Measurements from ENCODE around the gene PRKCH. TPM values are rescaled to one million over a fixed set of nuclear protein-coding genes. Genes with fewer than 3 reads are reported as not detected.

PRKCH gene
- total RNA-seq, 3 donors from 2014 or later, result 12.3 to 15.4 (median 14.8) TPM

DNA sequence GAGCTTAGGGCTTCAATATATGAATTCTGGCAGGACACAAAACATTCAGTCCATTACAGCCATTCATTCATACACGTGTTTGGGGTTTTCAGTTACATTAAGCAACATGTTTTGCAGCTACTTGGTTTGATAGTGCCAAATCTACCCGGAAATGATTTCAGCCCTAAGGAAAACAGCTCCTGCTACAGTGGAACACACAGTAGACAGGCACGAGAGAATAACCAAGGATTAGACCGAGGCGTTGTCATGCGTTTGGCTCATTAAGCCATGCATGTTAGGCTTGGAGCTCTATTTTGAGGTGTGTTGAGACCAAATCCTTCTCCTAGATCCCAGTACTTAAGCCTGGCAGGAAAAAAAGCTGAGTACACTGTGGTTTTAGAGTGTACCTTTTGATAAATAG, 177.4 kb downstream of the PRKCH start:
- no peak for DNase-seq
- Histone ChIP-seq H3K4me1 (ENCODE audit: low read depth) (peaks cover 4% of the 10 kb centered on the region), H3K4me3 (no peak overlapping the region), H3K36me3 (ENCODE audit: low read depth) (no peaks in the 10 kb centered on the region), H3K9me3 (no peaks in the 10 kb centered on the region)
- no peak for TF ChIP-seq CTCF (IDR thresholded peaks at IDR 0.05)
- peak; percentile 25 for ATAC-seq
- intact Hi-C loops (cut with DNase I, micrococcal nuclease), result no loop called here

GRCh38 chr14:61499991-61500390, 178.6 kb downstream of the PRKCH start:
- no peak for ATAC-seq
- no peak for DNase-seq
- no peak for TF ChIP-seq CTCF (IDR thresholded peaks at IDR 0.05)
- Histone ChIP-seq H3K9me3 (no peaks in the 10 kb centered on the region), H3K4me1 (ENCODE audit: low read depth) (peaks cover 4% of the 10 kb centered on the region), H3K4me3 (no peak overlapping the region), H3K36me3 (ENCODE audit: low read depth) (no peaks in the 10 kb centered on the region)
- intact Hi-C loops (cut with DNase I, micrococcal nuclease), result no loop called here

- no peak for ATAC-seq
- TF ChIP-seq CTCF (IDR thresholded peaks at IDR 0.05), result no peak
- Histone ChIP-seq H3K4me3 (no peak overlapping the region), H3K4me1 (ENCODE audit: low read depth) (peaks cover 4% of the 10 kb centered on the region), H3K9me3 (no peaks in the 10 kb centered on the region), H3K36me3 (ENCODE audit: low read depth) (no peaks in the 10 kb centered on the region)
- DNase-seq, result no peak
- intact Hi-C loops (cut with DNase I, micrococcal nuclease), result no loop called here
These were observed 180.5 kb downstream of the PRKCH start for GRCh38 chr14:61501714-61502458.

DNA sequence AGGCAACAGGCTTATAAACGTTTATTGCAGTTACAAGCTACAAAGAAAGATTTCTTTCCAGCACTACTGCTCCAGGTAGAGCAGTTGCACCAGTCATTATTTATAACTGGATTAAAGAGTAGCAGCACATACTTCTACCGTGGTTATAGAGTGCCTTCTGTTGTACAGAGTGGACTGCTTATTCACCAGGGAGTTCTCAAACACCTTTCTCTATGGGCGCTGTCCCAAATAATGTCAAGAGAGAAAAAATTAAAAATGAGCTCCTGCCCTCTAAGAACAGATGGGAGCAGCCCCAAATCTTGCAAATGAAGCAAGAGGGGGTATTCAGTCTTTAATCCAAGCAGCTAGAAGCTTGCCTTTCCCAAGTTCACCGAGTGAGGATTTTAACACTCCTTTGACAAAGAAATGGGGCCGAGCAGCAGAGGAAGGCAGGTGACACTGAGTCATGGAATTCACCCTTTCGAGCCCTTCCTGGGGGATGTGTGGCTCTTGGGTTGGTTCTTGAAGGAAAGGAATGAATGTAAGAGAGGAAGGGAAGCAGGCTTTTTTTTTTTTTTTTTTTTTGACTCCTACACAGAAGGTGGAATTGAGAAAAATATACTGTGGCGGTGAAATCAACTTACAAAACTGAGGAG, 181.2 kb downstream of the PRKCH start:
- Histone ChIP-seq H3K9me3 (no peaks in the 10 kb centered on the region), H3K4me3 (no peak overlapping the region), H3K36me3 (ENCODE audit: low read depth) (no peaks in the 10 kb centered on the region), H3K4me1 (ENCODE audit: low read depth) (peaks cover 4% of the 10 kb centered on the region)
- DNase-seq (no peak), ATAC-seq (no peak)
- intact Hi-C loops (cut with DNase I, micrococcal nuclease), result no loop called here
- TF ChIP-seq CTCF (IDR thresholded peaks at IDR 0.05), result no peak

DNA sequence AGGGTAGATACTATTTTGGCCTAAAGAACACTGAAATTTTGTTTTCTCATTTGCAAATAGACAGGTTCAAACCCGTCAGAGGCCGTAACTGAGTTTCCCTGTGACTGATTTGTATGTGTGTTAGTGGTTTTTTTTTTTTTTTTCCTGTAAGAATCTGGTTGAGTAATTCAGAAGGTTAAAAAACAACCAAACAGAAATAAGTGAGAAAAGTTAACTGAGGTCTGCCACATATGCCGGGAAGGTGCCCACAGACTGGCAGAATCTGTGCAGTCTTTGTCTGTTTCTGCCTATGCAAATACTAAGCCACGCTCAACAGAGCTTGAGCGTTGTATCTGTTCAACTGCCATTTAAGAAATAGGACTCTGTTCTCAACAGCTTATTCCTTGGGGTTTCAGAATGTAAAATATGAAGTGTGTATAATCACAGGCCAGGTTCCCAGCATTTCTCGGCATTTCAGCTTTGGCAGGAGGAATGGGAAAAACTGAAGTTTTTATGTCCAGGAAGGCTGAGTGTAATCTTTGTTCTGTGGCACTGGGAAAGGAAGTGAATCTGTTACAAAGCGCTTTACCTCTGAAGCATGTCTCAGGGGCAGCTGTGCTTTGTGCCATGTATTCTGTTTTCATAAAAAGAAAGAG, 181.9 kb downstream of the PRKCH start:
- peaks cover 4% of the 10 kb centered on the region for H3K4me1 ChIP-seq (ENCODE audit: low read depth)
- TF ChIP-seq CTCF (IDR thresholded peaks at IDR 0.05), result no peak
- no peak for DNase-seq
- H3K9me3 ChIP-seq, result no peaks in the 10 kb centered on the region
- intact Hi-C loops (cut with DNase I, micrococcal nuclease), result no loop called here
- H3K36me3 ChIP-seq (ENCODE audit: low read depth), result no peaks in the 10 kb centered on the region
- no peak overlapping the region for H3K4me3 ChIP-seq
- peak; percentile 78 for ATAC-seq
